ENCODE results near the gene THOC1. TPM values are rescaled to one million over a fixed set of nuclear protein-coding genes. Genes with fewer than 3 reads are reported as not detected.
"Not testable (repeated sequence)": the region's sequence is repeated elsewhere in the genome, so short reads cannot be mapped to it uniquely, and the experiment has no call there.

The THOC1 gene
- total RNA-seq, 1 experiment from 2014 or later = 28.1 TPM

- not testable (repeated sequence) for H3K4me3 ChIP-seq, H3K36me3 ChIP-seq, H3K27me3 ChIP-seq, DNase-seq, H3K9me3 ChIP-seq
These were observed 22.1 kb upstream of the THOC1 start for GRCh38 chr18:289970-290369.

- no peaks in the 10 kb centered on the region for H3K27me3 ChIP-seq
- no peaks in the 10 kb centered on the region for H3K36me3 ChIP-seq
- DNase-seq = no peak
- H3K4me3 ChIP-seq = no peak overlapping the region
- no peaks in the 10 kb centered on the region for H3K9me3 ChIP-seq
These were observed 21.2 kb upstream of the THOC1 start for GRCh38 chr18:289026-289425.

- DNase-seq = no peak
- H3K36me3 ChIP-seq = no peaks in the 10 kb centered on the region
- no peaks in the 10 kb centered on the region for H3K27me3 ChIP-seq
- no peak overlapping the region for H3K4me3 ChIP-seq
- H3K9me3 ChIP-seq = no peaks in the 10 kb centered on the region
These were observed 18.9 kb upstream of the THOC1 start for GRCh38 chr18:286515-287310.

- no peak for DNase-seq
- H3K27me3 ChIP-seq = no peaks in the 10 kb centered on the region
- no peaks in the 10 kb centered on the region for H3K36me3 ChIP-seq
- no peak overlapping the region for H3K4me3 ChIP-seq
- no peaks in the 10 kb centered on the region for H3K9me3 ChIP-seq
These were observed 18.0 kb upstream of the THOC1 start for GRCh38 chr18:285817-286216.

- no peak for DNase-seq
- Histone ChIP-seq H3K27me3 (no peaks in the 10 kb centered on the region), H3K36me3 (no peaks in the 10 kb centered on the region), H3K4me3 (no peak overlapping the region), H3K9me3 (no peaks in the 10 kb centered on the region)
These were observed 7.6 kb upstream of the THOC1 start for GRCh38 chr18:275486-275885.

- no peaks in the 10 kb centered on the region for H3K9me3 ChIP-seq
- H3K4me3 ChIP-seq = no peak overlapping the region
- DNase-seq = no peak
- H3K27me3 ChIP-seq = no peaks in the 10 kb centered on the region
- no peaks in the 10 kb centered on the region for H3K36me3 ChIP-seq
These were observed 6.5 kb upstream of the THOC1 start for GRCh38 chr18:274313-274712.

GRCh38 chr18:273525-273924, 5.7 kb upstream of the THOC1 start:
- Histone ChIP-seq H3K27me3 (no peaks in the 10 kb centered on the region), H3K4me3 (no peak overlapping the region), H3K36me3 (no peaks in the 10 kb centered on the region), H3K9me3 (no peaks in the 10 kb centered on the region)
- DNase-seq = no peak

GRCh38 chr18:272650-273049, 4.8 kb upstream of the THOC1 start:
- no peak for DNase-seq
- Histone ChIP-seq H3K9me3 (no peaks in the 10 kb centered on the region), H3K4me3 (no peak overlapping the region), H3K27me3 (no peaks in the 10 kb centered on the region), H3K36me3 (no peaks in the 10 kb centered on the region)

GRCh38 chr18:269480-270095, 1.7 kb upstream of the THOC1 start:
- peaks cover 8% of the 10 kb centered on the region for H3K36me3 ChIP-seq
- DNase-seq = no peak
- no peak overlapping the region for H3K4me3 ChIP-seq
- H3K27me3 ChIP-seq = no peaks in the 10 kb centered on the region
- H3K9me3 ChIP-seq = no peaks in the 10 kb centered on the region

- H3K36me3 ChIP-seq = peaks cover 27% of the 10 kb centered on the region
- no peaks in the 10 kb centered on the region for H3K27me3 ChIP-seq
- DNase-seq = no peak
- peak overlapping the region; percentile 93 for H3K4me3 ChIP-seq
- H3K9me3 ChIP-seq = no peaks in the 10 kb centered on the region
These were observed 513 bp downstream of the THOC1 start for GRCh38 chr18:267380-267687.

- H3K4me3 ChIP-seq = no peak overlapping the region
- peaks cover 68% of the 10 kb centered on the region for H3K36me3 ChIP-seq
- no peaks in the 10 kb centered on the region for H3K9me3 ChIP-seq
- DNase-seq = no peak
- no peaks in the 10 kb centered on the region for H3K27me3 ChIP-seq
These were observed 6.3 kb downstream of the THOC1 start for GRCh38 chr18:261398-262073.

- H3K36me3 ChIP-seq = peaks cover 76% of the 10 kb centered on the region
- no peaks in the 10 kb centered on the region for H3K9me3 ChIP-seq
- DNase-seq = no peak
- H3K27me3 ChIP-seq = no peaks in the 10 kb centered on the region
- no peak overlapping the region for H3K4me3 ChIP-seq
These were observed 7.3 kb downstream of the THOC1 start for GRCh38 chr18:260547-260946.

GRCh38 chr18:255171-255570, 12.7 kb downstream of the THOC1 start:
- no peaks in the 10 kb centered on the region for H3K9me3 ChIP-seq
- no peak overlapping the region for H3K4me3 ChIP-seq
- no peak for DNase-seq
- H3K27me3 ChIP-seq = no peaks in the 10 kb centered on the region
- H3K36me3 ChIP-seq = peaks cover 76% of the 10 kb centered on the region

- H3K36me3 ChIP-seq = peaks cover 73% of the 10 kb centered on the region
- no peak for DNase-seq
- no peaks in the 10 kb centered on the region for H3K9me3 ChIP-seq
- no peaks in the 10 kb centered on the region for H3K27me3 ChIP-seq
- H3K4me3 ChIP-seq = no peak overlapping the region
These were observed 14.7 kb downstream of the THOC1 start for GRCh38 chr18:253121-253520.

- Histone ChIP-seq H3K4me3 (no peak overlapping the region), H3K36me3 (peaks cover 72% of the 10 kb centered on the region), H3K27me3 (no peaks in the 10 kb centered on the region), H3K9me3 (no peaks in the 10 kb centered on the region)
- DNase-seq = no peak
These were observed 16.3 kb downstream of the THOC1 start for GRCh38 chr18:251572-251971.

- Histone ChIP-seq H3K27me3 (no peaks in the 10 kb centered on the region), H3K4me3 (no peak overlapping the region), H3K36me3 (peaks cover 73% of the 10 kb centered on the region), H3K9me3 (no peaks in the 10 kb centered on the region)
- DNase-seq = no peak
These were observed 17.2 kb downstream of the THOC1 start for GRCh38 chr18:250685-251084.

GRCh38 chr18:248053-248452, 19.8 kb downstream of the THOC1 start:
- Histone ChIP-seq H3K4me3 (no peak overlapping the region), H3K36me3 (peaks cover 73% of the 10 kb centered on the region), H3K27me3 (no peaks in the 10 kb centered on the region), H3K9me3 (no peaks in the 10 kb centered on the region)
- no peak for DNase-seq
